ENCODE results near the gene RFWD3.

The RFWD3 gene

DNA sequence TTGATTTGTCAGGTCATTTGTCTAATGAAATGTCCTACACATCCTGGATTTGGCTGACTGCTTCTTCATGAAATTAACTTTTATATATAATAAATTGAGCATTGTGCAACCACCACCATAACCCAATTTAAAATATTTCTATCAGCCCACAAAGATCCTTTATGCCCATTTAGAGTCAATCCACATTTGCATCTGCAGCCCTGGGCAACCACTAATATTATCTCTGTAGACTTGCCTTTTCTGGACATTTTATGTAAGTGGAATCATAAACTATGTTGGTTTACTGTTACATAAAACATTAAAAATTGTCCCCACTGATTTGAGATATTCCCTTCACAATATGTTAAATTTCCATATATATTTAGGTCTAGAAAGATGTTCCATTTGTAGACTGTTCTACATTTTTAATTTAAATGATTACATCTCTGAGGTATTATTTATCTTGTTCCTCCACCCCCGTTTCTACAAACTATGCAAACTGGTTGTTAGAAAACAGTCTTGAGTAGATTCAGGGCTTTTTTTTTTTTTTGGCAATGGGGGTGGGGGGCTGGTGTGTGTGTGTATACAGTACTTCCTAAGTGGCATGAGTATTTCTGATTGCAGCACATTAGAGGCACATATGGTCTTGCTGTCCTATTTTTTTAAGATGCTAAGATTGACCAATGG, 16.7 kb downstream of the RFWD3 start:
- TF ChIP-seq FOXP2 (optimal IDR thresholded peaks at IDR 0.05; ENCODE audit: borderline replicate concordance, extremely low read depth, extremely low read length, insufficient read depth) (no peak), SIN3A (IDR thresholded peaks at IDR 0.05; ENCODE audit: borderline replicate concordance, insufficient read depth, low read length) (no peak), TAF1 (IDR thresholded peaks at IDR 0.05; ENCODE audit: borderline replicate concordance, insufficient read depth, low read length) (no peak), POLR2AphosphoS5 (IDR thresholded peaks at IDR 0.05; ENCODE audit: low read depth, low read length) (no peak)
- TF ChIP-seq, protein P1, sequence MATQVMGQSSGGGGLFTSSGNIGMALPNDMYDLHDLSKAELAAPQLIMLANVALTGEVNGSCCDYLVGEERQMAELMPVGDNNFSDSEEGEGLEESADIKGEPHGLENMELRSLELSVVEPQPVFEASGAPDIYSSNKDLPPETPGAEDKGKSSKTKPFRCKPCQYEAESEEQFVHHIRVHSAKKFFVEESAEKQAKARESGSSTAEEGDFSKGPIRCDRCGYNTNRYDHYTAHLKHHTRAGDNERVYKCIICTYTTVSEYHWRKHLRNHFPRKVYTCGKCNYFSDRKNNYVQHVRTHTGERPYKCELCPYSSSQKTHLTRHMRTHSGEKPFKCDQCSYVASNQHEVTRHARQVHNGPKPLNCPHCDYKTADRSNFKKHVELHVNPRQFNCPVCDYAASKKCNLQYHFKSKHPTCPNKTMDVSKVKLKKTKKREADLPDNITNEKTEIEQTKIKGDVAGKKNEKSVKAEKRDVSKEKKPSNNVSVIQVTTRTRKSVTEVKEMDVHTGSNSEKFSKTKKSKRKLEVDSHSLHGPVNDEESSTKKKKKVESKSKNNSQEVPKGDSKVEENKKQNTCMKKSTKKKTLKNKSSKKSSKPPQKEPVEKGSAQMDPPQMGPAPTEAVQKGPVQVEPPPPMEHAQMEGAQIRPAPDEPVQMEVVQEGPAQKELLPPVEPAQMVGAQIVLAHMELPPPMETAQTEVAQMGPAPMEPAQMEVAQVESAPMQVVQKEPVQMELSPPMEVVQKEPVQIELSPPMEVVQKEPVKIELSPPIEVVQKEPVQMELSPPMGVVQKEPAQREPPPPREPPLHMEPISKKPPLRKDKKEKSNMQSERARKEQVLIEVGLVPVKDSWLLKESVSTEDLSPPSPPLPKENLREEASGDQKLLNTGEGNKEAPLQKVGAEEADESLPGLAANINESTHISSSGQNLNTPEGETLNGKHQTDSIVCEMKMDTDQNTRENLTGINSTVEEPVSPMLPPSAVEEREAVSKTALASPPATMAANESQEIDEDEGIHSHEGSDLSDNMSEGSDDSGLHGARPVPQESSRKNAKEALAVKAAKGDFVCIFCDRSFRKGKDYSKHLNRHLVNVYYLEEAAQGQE (IDR thresholded peaks at IDR 0.05; ENCODE audit: insufficient read depth in 1 of 2, low read depth in 2 of 2, low read length in 2 of 2), result no peak

DNA sequence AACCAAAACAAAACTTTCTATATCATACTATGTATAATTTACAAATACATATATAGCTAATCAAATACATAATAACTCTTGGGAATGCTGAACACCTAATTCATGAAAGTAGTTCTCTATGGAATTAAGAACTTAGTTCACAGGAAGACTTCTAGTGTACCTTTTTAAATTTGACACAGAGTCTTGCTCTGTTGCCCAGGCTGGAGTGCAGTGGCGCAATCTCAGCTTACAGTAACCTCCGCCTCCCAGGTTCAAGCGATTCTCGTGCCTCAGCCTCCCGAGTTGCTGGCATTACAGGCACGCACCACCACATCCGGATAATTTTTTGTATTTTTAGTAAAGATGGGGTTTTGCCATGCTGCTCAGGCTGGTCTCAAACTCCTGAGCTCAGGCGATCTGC, 24.7 kb downstream of the RFWD3 start:
- TF ChIP-seq TAF1 (IDR thresholded peaks at IDR 0.05; ENCODE audit: borderline replicate concordance, insufficient read depth, low read length) (no peak), FOXP2 (optimal IDR thresholded peaks at IDR 0.05; ENCODE audit: borderline replicate concordance, extremely low read depth, extremely low read length, insufficient read depth) (no peak), SIN3A (IDR thresholded peaks at IDR 0.05; ENCODE audit: borderline replicate concordance, insufficient read depth, low read length) (no peak), POLR2AphosphoS5 (IDR thresholded peaks at IDR 0.05; ENCODE audit: low read depth, low read length) (no peak)
- TF ChIP-seq, protein P1 (IDR thresholded peaks at IDR 0.05; ENCODE audit: insufficient read depth in 1 of 2, low read depth in 2 of 2, low read length in 2 of 2), result no peak

DNA sequence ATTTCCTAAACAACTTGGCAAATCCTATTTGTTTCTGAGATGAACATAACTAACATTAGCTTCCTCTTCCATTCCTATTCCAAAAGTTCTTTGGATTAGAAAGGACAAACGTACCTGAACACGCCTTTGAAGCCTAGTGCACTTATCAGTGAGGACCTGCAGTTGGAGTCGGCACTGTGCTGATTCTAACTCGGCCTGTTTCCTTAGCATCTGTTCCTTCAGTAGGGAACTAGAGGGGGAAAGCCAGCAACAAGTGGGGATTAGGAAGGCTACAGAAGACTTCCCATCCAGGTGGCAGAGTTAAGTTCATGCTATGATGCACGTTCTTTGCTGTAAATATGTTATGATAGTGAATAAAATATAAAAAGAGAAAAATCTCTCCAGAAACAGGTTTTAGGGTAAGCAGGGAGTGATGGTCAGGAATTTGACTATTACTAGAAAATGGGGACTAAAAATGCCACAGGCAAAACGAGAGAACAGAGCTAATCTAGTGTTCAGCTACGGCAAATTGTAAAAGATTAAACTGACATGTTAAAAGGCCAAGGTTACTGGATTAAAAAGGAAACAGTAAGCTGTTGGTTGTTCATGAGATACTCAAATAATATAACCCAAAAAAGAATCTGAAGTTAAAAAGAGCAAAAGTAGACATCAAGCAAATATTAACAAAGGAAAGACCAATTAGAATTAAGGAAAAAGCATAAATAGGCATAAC, 28.8 kb downstream of the RFWD3 start:
- TF ChIP-seq TAF1 (IDR thresholded peaks at IDR 0.05; ENCODE audit: borderline replicate concordance, insufficient read depth, low read length) (no peak), POLR2AphosphoS5 (IDR thresholded peaks at IDR 0.05; ENCODE audit: low read depth, low read length) (no peak), FOXP2 (optimal IDR thresholded peaks at IDR 0.05; ENCODE audit: borderline replicate concordance, extremely low read depth, extremely low read length, insufficient read depth) (no peak), SIN3A (IDR thresholded peaks at IDR 0.05; ENCODE audit: borderline replicate concordance, insufficient read depth, low read length) (no peak)
- TF ChIP-seq, protein P1 (IDR thresholded peaks at IDR 0.05; ENCODE audit: insufficient read depth in 1 of 2, low read depth in 2 of 2, low read length in 2 of 2), result no peak

DNA sequence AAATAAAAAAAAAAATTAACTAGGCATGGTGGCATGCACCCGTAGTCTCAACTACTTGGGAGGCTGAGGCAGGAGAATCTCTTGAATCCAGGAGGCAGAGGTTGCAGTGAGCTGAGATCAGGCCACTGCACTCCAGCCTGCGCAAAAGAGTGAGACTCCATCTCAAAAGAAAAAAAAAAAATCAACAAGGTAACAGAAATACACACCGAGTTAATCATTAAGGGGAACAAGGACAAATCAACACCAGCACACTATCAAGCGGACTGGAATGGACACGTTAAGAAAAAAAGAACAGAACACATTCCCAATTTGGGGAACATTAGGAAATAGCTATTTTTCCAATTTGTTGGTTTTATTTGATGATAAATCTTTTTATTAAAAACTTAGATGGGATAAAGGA, 31.4 kb downstream of the RFWD3 start:
- TF ChIP-seq FOXP2 (optimal IDR thresholded peaks at IDR 0.05; ENCODE audit: borderline replicate concordance, extremely low read depth, extremely low read length, insufficient read depth), result no peak
- TF ChIP-seq SIN3A (IDR thresholded peaks at IDR 0.05; ENCODE audit: borderline replicate concordance, insufficient read depth, low read length), result no peak
- TF ChIP-seq POLR2AphosphoS5 (IDR thresholded peaks at IDR 0.05; ENCODE audit: low read depth, low read length), result no peak
- TF ChIP-seq, protein P1 (IDR thresholded peaks at IDR 0.05; ENCODE audit: insufficient read depth in 1 of 2, low read depth in 2 of 2, low read length in 2 of 2), result no peak
- no peak for TF ChIP-seq TAF1 (IDR thresholded peaks at IDR 0.05; ENCODE audit: borderline replicate concordance, insufficient read depth, low read length)

Measured in PFSK-1 (cell line).